ENCODE measurements around the gene DLK1.

DNA sequence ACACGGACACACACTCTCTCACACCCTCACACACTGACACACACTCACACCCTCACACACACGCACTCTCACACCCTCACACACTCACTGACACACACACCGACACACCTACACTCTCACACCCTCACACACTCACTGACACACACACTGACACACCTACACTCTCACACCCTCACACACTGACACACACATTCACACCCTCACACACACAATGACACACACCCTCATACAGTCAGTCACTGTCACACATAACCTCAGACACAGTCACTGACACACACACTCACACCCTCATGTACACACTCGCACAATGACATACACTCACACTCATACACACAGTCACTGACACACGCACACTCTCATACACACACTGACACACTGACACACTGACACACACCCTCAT, 19.8 kb upstream of the DLK1 start:
- TF ChIP-seq, protein P1, sequence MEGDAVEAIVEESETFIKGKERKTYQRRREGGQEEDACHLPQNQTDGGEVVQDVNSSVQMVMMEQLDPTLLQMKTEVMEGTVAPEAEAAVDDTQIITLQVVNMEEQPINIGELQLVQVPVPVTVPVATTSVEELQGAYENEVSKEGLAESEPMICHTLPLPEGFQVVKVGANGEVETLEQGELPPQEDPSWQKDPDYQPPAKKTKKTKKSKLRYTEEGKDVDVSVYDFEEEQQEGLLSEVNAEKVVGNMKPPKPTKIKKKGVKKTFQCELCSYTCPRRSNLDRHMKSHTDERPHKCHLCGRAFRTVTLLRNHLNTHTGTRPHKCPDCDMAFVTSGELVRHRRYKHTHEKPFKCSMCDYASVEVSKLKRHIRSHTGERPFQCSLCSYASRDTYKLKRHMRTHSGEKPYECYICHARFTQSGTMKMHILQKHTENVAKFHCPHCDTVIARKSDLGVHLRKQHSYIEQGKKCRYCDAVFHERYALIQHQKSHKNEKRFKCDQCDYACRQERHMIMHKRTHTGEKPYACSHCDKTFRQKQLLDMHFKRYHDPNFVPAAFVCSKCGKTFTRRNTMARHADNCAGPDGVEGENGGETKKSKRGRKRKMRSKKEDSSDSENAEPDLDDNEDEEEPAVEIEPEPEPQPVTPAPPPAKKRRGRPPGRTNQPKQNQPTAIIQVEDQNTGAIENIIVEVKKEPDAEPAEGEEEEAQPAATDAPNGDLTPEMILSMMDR (optimal IDR thresholded peaks at IDR 0.05 in 1 of 3, IDR thresholded peaks at IDR 0.05 in 1 of 3, conservative IDR thresholded peaks at IDR 0.05 in 1 of 3; ENCODE audit: extremely low read depth in 1 of 3, insufficient read depth in 2 of 3, low read length in 3 of 3): no peak
- no peak for TF ChIP-seq EZH2 (IDR thresholded peaks at IDR 0.05; ENCODE audit: low read length)
